HG02973 (cell line): ENCODE measurements around the gene KHDC4.

Experiments
- ATAC-seq: cut with Tn5 transposase; IDR thresholded peaks from one replicate; pipeline ENCODE4 v1.9.1; 2021; ENCODE audit warnings: moderate library complexity; ENCODE audit not compliant: unreplicated experiment

Gene KHDC4

DNA sequence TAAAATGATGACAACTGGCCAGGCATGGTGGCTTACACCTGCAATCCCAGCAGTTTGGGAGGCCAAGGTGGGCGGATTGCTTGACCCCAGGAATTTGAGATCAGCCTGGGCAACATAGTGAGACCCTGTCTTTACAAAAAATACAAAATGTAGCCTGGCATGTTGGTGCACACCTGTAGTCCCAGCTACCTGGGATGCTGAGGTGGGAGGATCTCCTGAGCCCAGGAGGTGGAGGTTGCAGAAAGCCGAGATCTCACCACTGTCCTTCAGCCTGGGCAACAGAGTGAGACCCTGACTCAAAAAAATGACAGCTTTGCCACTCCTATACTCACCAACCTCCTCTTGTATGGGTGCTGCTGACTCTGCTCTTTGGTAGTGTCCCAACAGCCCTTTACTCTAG lies 56.3 kb downstream of the KHDC4 start:
- no peak for ATAC-seq

DNA sequence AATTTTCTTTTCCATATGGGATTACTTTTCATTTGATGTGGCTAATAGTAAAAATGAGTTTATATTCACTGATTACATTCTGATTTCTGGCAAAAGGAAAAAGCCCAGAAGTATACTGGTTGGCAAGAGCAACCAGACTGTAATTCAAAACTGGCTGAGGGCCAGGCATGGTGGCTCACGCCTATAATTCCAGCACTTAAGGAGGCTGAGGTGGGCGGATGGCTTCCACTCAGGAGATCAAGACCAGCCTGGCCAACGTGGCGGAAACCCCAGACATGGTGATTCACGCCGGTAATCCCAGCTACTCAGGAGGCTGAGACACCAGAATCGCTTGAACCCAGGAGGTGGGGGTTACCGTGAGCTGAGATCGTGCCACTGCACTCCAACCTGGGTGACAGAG lies 60.4 kb downstream of the KHDC4 start:
- no peak for ATAC-seq

DNA sequence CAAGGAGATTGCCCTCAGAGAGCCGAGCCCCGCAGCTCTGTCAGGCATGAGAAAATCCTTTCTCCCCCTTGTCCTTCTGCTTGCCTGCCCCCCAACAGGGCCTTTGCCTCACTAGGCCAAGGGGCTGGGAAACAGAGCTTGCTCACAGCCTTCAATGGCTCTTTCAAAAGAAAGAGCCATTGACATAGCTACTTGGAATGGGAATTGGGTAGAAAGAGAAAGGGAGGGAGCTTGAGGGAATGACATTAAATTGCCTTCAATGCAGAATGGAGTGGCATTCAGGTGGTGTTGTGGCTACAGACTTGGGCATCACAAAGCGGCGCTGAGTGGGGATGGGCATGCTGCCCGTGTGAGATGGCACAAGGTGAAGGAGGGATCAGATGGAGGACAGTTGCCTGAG lies 61.7 kb downstream of the KHDC4 start:
- no peak for ATAC-seq

DNA sequence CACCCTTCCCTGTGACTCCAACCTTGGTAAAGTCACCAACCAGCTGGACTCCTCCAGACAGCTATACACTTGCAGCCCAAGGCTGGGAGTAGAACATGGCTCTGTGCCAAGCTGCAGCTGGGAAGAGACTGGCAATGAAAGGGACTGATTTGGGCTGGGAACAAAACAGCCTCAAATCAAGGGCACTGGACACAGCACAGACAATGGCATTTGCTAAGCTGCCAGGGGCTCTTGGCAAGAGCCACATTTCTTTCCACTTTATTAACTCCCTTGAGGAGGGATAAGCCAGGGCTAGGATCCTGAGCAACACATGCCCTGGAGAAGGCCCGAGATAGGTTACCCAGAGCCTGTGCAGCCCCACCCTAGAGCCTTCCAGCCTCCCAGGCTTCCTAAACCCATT lies 62.8 kb downstream of the KHDC4 start:
- ATAC-seq: no peak

DNA sequence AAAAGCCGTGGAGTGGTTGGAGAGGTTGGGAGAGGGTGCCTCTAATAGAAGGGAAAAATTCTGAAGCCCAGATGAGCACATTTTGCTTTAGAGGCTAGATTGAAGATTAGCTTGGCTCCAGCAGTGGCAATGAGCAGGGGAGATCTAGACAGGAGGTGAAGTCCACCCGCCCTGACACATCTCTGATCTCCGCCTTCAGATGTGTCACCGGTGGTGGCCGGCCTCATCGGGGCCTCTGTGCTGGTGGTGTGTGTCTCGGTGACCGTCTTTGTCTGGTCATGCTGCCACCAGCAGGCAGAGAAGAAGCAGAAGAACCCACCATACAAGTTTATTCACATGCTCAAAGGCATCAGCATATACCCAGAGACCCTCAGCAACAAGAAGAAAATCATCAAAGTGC lies 66.4 kb downstream of the KHDC4 start:
- no peak for ATAC-seq

DNA sequence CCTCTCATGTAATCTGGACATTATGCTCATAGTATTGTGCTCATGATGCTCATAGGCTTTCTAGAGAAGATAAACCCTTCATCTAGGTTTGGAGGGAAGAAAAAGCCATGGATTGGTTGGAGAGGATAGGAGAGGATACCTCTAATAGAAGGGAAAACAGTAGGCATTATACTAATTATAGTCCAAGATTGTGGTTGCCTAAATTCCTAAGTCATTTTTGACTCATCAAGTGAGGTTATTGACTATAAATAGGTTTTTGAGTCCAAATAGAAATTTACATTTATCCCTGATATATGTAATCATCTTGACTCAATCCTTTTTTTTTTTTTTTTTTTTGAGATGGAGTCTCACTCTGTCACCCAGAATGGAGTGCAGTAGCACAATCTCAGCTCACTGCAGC lies 69.8 kb downstream of the KHDC4 start:
- no peak for ATAC-seq
